ENCODE data around the gene SLC45A1. TPM values are rescaled to one million over a fixed set of nuclear protein-coding genes. Genes with fewer than 3 reads are reported as not detected.

Gene SLC45A1
- total RNA-seq, 4 donors from 2014 or later, result 0.76 to 1.6 (median 0.86) TPM

- no peak for TF ChIP-seq EP300 (IDR thresholded peaks at IDR 0.05)
- no peak for TF ChIP-seq POLR2AphosphoS5 (IDR thresholded peaks at IDR 0.05)
- no peak for TF ChIP-seq CTCF (IDR thresholded peaks at IDR 0.05)
- TF ChIP-seq POLR2A (IDR thresholded peaks at IDR 0.05), result no peak
- Histone ChIP-seq H3K9me3 (no peaks in the 10 kb centered on the region), H3K4me1 (no peaks in the 10 kb centered on the region), H3K36me3 (no peaks in the 10 kb centered on the region), H3K4me3 (no peak overlapping the region), H3K27ac (no peak overlapping the region), H3K27me3 (no peaks in the 10 kb centered on the region)
- DNase-seq (ENCODE audit: low spot score in 2 of 2), result no peak
- WGBS, result 67% methylated on average over 6 of the region's 6 CpGs
Measured at GRCh38 chr1:8293118-8293517, 24.8 kb upstream of the SLC45A1 start.

- no peak for DNase-seq (ENCODE audit: low spot score in 2 of 2)
Measured at GRCh38 chr1:8293641-8294169, 24.2 kb upstream of the SLC45A1 start.

GRCh38 chr1:8294170-8294697 is 23.7 kb upstream of the SLC45A1 start:
- 80% methylated on average over 19 of the region's 19 CpGs for WGBS
- no peak overlapping the region for H3K4me3 ChIP-seq
- H3K9me3 ChIP-seq, result no peaks in the 10 kb centered on the region
- no peaks in the 10 kb centered on the region for H3K27me3 ChIP-seq
- H3K27ac ChIP-seq, result no peak overlapping the region
- DNase-seq (ENCODE audit: low spot score in 2 of 2), result no peak
- H3K4me1 ChIP-seq, result no peaks in the 10 kb centered on the region
- no peaks in the 10 kb centered on the region for H3K36me3 ChIP-seq
- no peak for TF ChIP-seq POLR2A (IDR thresholded peaks at IDR 0.05)
- TF ChIP-seq POLR2AphosphoS5 (IDR thresholded peaks at IDR 0.05), result no peak
- TF ChIP-seq EP300 (IDR thresholded peaks at IDR 0.05), result no peak
- no peak for TF ChIP-seq CTCF (IDR thresholded peaks at IDR 0.05)

More at GRCh38 chr1:8293641-8294169, 24.2 kb upstream of the SLC45A1 start:
- H3K9me3 ChIP-seq, result no peaks in the 10 kb centered on the region
- WGBS, result 94% methylated on average over 4 of the region's 4 CpGs
- no peaks in the 10 kb centered on the region for H3K27me3 ChIP-seq
- TF ChIP-seq POLR2A (IDR thresholded peaks at IDR 0.05) (no peak), EP300 (IDR thresholded peaks at IDR 0.05) (no peak), POLR2AphosphoS5 (IDR thresholded peaks at IDR 0.05) (no peak)
- H3K27ac ChIP-seq, result no peak overlapping the region
- no peaks in the 10 kb centered on the region for H3K36me3 ChIP-seq
- H3K4me3 ChIP-seq, result no peak overlapping the region
- H3K4me1 ChIP-seq, result no peaks in the 10 kb centered on the region

DNA sequence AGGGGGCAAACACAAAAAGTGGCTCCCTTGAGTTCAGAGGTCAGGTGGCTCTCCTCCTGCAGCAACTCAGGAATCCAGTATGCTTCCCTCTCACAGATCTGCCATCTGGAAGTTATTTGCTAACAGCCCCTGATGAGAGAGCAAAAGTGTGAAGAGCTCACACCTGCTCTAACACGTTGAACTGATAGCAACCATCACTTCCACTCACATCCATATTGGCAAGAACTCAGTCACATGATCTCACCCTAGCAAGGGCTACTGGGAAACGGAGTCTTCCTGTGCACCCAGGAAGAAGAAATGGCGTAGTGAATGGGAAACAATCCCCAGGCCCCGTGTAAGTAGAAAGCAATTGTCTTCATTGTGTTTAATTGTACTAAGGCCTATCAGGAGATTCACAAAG is 20.7 kb upstream of the SLC45A1 start:
- H3K9me3 ChIP-seq, result no peaks in the 10 kb centered on the region
- no peaks in the 10 kb centered on the region for H3K36me3 ChIP-seq
- WGBS, result 79% methylated on average over 4 of the region's 4 CpGs
- H3K27ac ChIP-seq, result no peak overlapping the region
- H3K27me3 ChIP-seq, result no peaks in the 10 kb centered on the region
- no peak overlapping the region for H3K4me3 ChIP-seq
- H3K4me1 ChIP-seq, result no peaks in the 10 kb centered on the region
- TF ChIP-seq CTCF (IDR thresholded peaks at IDR 0.05) (no peak), POLR2AphosphoS5 (IDR thresholded peaks at IDR 0.05) (no peak), EP300 (IDR thresholded peaks at IDR 0.05) (no peak), POLR2A (IDR thresholded peaks at IDR 0.05) (no peak)
- no peak for DNase-seq (ENCODE audit: low spot score in 2 of 2)

- no peak for TF ChIP-seq EP300 (IDR thresholded peaks at IDR 0.05)
- no peak for TF ChIP-seq CTCF (IDR thresholded peaks at IDR 0.05)
- no peak for TF ChIP-seq POLR2A (IDR thresholded peaks at IDR 0.05)
- TF ChIP-seq POLR2AphosphoS5 (IDR thresholded peaks at IDR 0.05), result no peak
Measured at GRCh38 chr1:8299963-8300362, 18.0 kb upstream of the SLC45A1 start.

More at GRCh38 chr1:8299963-8300362, 18.0 kb upstream of the SLC45A1 start:
- Histone ChIP-seq H3K9me3 (no peaks in the 10 kb centered on the region), H3K27ac (no peak overlapping the region), H3K4me1 (no peaks in the 10 kb centered on the region), H3K4me3 (no peak overlapping the region), H3K36me3 (no peaks in the 10 kb centered on the region), H3K27me3 (no peaks in the 10 kb centered on the region)
- DNase-seq (ENCODE audit: low spot score in 2 of 2), result no peak
- 95% methylated on average over 5 of the region's 5 CpGs for WGBS

All from suprapubic skin (tissue), 4 donors.